Glutamatergic neuron (in vitro differentiated cells): ENCODE data around the gene RRAS2. TPM values are rescaled to one million over a fixed set of nuclear protein-coding genes. Genes with fewer than 3 reads are reported as not detected.

Source experiments
- DNase-seq: peaks from one replicate; pipeline ENCODE4 v3.0.0; 2022
- H3K27ac Mint-ChIP-seq: one replicate; pipeline ENCODE4 v1.8.0; 2020; ENCODE audit warnings: mild to moderate bottlenecking, mixed read lengths, inconsistent platforms; ENCODE audit not compliant: unreplicated experiment
- H3K27me3 Mint-ChIP-seq: one replicate; pipeline ENCODE4 v1.8.0; 2020; ENCODE audit warnings: mild to moderate bottlenecking, moderate library complexity, mixed read lengths, inconsistent platforms; ENCODE audit not compliant: unreplicated experiment
- H3K36me3 Mint-ChIP-seq: one replicate; pipeline ENCODE4 v1.8.0; 2020; ENCODE audit warnings: mild to moderate bottlenecking, mixed read lengths, inconsistent platforms; ENCODE audit not compliant: unreplicated experiment
- H3K4me1 Mint-ChIP-seq: one replicate; pipeline ENCODE4 v1.8.0; 2020; ENCODE audit warnings: mild to moderate bottlenecking, low read depth, mixed read lengths, inconsistent platforms; ENCODE audit not compliant: unreplicated experiment
- H3K4me3 Mint-ChIP-seq: one replicate; pipeline ENCODE4 v1.8.0; 2020; ENCODE audit warnings: mild to moderate bottlenecking, mixed read lengths, inconsistent platforms; ENCODE audit not compliant: unreplicated experiment
- H3K9me3 Mint-ChIP-seq: one replicate; pipeline ENCODE4 v1.8.0; 2020; ENCODE audit warnings: mild to moderate bottlenecking, moderate library complexity, mixed read lengths, inconsistent platforms; ENCODE audit not compliant: unreplicated experiment
- total RNA-seq: library from RNA; stranded (reverse); fragmentation: NEBNext Ultra II Directional; extraction: Animal tissue kit (Norgen Biotek cat#: 25700); gene quantifications from one replicate; pipeline ENCODE4 v1.2.1, GENCODE V29; 2021; ENCODE audit not compliant: unreplicated experiment
- TF ChIP-seq, protein P1 (sequence below): fragments of 200-600 bp; sonication (generic); IDR thresholded peaks from one replicate; pipeline ENCODE4 v1.5.0; 2021; ENCODE audit not compliant: partially characterized antibody, unreplicated experiment

The RRAS2 gene
- total RNA-seq, 1 donor from 2014 or later = 20.8 TPM

DNA sequence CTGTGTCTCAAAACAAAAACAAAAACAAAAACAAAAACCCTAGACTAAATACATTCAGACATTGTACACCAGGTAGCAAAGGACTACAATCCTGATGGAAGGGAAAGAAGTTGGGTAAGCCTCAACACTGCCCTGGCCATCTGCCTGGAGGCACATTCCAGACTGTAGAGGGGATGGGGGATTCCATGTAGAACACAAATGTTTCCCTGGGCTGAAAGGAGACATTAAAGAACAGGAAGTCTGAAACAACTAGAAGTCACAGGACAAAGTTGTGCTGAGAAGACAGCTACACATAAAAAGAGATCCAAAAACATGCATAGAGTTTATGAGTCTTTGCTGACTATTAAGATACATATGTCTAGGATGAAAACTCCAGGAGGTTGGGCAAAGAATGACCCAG, 83.9 kb downstream of the RRAS2 start:
- DNase-seq = no peak
- Mint-ChIP-seq H3K36me3 (peaks cover 4% of the 10 kb centered on the region), H3K4me1 (no peaks in the 10 kb centered on the region), H3K9me3 (peaks cover 8% of the 10 kb centered on the region), H3K27me3 (peaks cover 7% of the 10 kb centered on the region), H3K4me3 (no peak overlapping the region), H3K27ac (no peak overlapping the region)
- TF ChIP-seq, protein P1, sequence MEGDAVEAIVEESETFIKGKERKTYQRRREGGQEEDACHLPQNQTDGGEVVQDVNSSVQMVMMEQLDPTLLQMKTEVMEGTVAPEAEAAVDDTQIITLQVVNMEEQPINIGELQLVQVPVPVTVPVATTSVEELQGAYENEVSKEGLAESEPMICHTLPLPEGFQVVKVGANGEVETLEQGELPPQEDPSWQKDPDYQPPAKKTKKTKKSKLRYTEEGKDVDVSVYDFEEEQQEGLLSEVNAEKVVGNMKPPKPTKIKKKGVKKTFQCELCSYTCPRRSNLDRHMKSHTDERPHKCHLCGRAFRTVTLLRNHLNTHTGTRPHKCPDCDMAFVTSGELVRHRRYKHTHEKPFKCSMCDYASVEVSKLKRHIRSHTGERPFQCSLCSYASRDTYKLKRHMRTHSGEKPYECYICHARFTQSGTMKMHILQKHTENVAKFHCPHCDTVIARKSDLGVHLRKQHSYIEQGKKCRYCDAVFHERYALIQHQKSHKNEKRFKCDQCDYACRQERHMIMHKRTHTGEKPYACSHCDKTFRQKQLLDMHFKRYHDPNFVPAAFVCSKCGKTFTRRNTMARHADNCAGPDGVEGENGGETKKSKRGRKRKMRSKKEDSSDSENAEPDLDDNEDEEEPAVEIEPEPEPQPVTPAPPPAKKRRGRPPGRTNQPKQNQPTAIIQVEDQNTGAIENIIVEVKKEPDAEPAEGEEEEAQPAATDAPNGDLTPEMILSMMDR = no peak

GRCh38 chr11:14273895-14274294, 85.1 kb downstream of the RRAS2 start:
- Mint-ChIP-seq H3K36me3 (peaks cover 4% of the 10 kb centered on the region), H3K4me1 (no peaks in the 10 kb centered on the region), H3K4me3 (no peak overlapping the region), H3K9me3 (peaks cover 8% of the 10 kb centered on the region), H3K27me3 (peaks cover 7% of the 10 kb centered on the region), H3K27ac (no peak overlapping the region)
- DNase-seq = no peak
- TF ChIP-seq, protein P1 = no peak

GRCh38 chr11:14270690-14271542, 88.1 kb downstream of the RRAS2 start:
- H3K9me3 Mint-ChIP-seq = peaks cover 3% of the 10 kb centered on the region
- DNase-seq = no peak
- peaks cover 4% of the 10 kb centered on the region for H3K36me3 Mint-ChIP-seq
- H3K27ac Mint-ChIP-seq = no peak overlapping the region
- peaks cover 2% of the 10 kb centered on the region for H3K4me1 Mint-ChIP-seq
- H3K4me3 Mint-ChIP-seq = no peak overlapping the region
- TF ChIP-seq, protein P1 = no peak
- peaks cover under 1% of the 10 kb centered on the region for H3K27me3 Mint-ChIP-seq

- Mint-ChIP-seq H3K27me3 (no peaks in the 10 kb centered on the region), H3K4me1 (peaks cover 2% of the 10 kb centered on the region), H3K36me3 (peaks cover 4% of the 10 kb centered on the region), H3K4me3 (no peak overlapping the region), H3K27ac (no peak overlapping the region), H3K9me3 (no peaks in the 10 kb centered on the region)
- TF ChIP-seq, protein P1 = no peak
- no peak for DNase-seq
These were observed 89.0 kb downstream of the RRAS2 start for GRCh38 chr11:14269692-14270573.
